ENCODE data around the gene LRRC61.

LRRC61 gene

DNA sequence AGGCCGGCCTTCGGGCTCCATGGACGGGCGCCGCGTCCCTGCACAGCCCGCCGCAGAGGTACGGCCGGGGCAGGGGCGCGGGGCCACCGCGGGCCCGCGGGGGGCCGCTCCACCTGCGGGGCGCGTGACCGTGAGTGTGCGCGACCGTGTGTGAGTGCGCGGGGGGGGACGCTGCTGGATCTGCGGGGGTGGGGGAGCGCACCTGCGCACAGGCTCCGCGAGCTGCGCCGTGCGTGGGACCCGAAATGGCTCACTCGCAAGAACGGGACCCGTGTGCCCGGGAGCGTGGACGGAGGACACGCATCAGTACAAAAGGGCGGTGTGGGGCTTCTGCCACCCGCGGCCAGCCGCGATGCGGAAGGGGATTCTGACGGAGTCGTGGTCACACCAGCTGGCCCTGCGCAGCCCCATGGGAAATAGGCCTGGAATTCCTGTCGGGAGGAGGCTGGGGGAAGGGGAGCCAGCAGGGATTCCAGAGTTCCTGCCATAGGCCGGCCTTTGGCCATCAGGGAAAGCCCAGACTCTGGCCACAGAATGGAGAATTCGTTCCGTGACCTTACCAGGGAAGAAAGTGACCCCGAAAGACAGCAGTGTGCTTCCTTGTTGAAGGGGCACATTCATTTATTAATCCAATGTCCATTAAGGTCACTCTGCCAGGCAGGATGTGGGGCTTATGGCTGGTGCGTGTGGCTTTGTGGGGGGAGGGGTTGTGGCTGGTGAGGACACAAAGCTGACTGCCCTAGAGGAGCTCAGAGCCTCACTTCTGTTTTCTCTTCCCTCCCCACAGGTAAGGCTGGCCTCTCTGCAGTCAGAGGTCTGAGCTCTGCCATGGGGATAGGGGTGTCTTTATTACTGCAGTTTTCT is 46.0 kb downstream of the LRRC61 start:
- POLR2A ChIA-PET, result interaction anchor here (0.5 to 1.5 kb wide), 5 partner anchors 9 to 23 kb away, joined by 3 to 5 read pairs (median 3); no protein-coding TSS in a partner anchor
- TF ChIP-seq, protein P1, sequence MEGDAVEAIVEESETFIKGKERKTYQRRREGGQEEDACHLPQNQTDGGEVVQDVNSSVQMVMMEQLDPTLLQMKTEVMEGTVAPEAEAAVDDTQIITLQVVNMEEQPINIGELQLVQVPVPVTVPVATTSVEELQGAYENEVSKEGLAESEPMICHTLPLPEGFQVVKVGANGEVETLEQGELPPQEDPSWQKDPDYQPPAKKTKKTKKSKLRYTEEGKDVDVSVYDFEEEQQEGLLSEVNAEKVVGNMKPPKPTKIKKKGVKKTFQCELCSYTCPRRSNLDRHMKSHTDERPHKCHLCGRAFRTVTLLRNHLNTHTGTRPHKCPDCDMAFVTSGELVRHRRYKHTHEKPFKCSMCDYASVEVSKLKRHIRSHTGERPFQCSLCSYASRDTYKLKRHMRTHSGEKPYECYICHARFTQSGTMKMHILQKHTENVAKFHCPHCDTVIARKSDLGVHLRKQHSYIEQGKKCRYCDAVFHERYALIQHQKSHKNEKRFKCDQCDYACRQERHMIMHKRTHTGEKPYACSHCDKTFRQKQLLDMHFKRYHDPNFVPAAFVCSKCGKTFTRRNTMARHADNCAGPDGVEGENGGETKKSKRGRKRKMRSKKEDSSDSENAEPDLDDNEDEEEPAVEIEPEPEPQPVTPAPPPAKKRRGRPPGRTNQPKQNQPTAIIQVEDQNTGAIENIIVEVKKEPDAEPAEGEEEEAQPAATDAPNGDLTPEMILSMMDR (IDR thresholded peaks at IDR 0.05; ENCODE audit: control extremely low read depth, extremely low read depth, low read depth, missing control alignments), result no peak
- CTCF ChIA-PET, result interaction anchor here (1.1 to 7.1 kb wide), 7 partner anchors 9 to 84 kb away, joined by 4 to 66 read pairs (median 5); a partner anchor contains a TSS
- DNase-seq (ENCODE audit: extremely low spot score), result peak; percentile 64

DNA sequence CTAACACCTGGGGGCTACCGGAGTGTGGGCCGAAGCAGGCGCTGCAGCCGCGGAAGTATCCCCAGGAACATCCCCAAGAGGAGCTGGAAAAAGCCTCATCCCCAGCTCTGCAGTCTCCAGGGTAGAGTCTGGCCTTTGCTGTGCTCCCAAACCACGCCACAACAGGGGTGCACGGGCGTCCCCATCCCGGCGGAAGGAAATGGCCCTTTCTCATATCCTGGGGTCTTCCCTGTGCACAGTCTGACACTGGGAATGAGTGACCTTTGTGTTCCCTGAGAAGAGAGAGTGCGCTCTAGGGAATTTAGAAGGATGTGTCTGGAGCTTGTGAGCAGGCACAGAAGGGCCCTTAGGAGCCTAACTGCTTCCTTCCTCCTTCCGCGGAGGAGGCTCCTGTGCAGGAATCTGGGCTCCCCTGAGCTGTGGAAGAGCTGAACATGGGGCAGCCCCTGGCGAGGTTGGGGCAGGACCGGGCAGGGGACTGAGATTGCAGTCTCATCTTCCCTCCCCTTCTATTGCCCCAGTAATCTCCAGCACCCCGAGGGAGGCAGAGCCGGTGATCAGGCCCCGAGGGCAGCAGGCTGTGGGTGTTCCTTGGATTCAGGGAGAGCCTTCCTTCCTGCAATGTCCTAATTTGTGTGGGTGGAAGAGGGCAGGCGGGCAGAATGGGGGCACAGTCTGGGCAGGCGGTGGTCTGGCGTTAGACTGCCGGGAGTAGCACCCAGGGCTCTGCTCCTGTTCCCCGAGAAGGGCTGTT is 46.8 kb downstream of the LRRC61 start:
- DNase-seq (ENCODE audit: extremely low spot score), result no peak
- TF ChIP-seq, protein P1 (IDR thresholded peaks at IDR 0.05; ENCODE audit: control extremely low read depth, extremely low read depth, low read depth, missing control alignments), result no peak
- ChIA-PET CTCF (interaction anchor here (0.7 to 7.1 kb wide), 10 partner anchors 8 to 85 kb away, joined by 3 to 66 read pairs (median 4); a partner anchor contains a TSS), POLR2A (interaction anchor here (0.8 to 1.5 kb wide), 4 partner anchors 8 to 22 kb away, joined by 3 to 5 read pairs (median 3); no protein-coding TSS in a partner anchor)

DNA sequence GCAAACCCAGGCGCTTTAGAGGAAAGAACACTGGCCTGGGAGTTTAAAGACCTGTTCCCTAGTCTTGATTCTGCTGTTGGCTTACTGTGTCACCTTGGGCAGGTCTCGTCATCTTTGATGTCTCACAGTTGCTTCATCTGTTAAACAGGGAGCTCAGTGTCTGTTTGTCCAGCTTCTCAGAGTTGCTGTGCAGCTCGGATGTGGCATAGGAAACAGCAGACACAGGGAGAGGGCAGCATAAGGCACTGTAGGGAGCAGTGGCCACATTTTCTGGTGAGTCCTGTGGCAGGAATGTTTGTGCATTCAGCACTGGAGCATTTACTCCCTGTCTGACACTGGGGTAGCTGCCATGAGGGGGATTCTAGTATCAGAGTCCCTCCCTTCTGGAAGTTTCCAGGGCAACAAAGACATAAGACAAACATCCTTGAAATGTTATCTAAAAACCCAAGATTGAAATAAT is 47.5 kb downstream of the LRRC61 start:
- TF ChIP-seq, protein P1 (IDR thresholded peaks at IDR 0.05; ENCODE audit: control extremely low read depth, extremely low read depth, low read depth, missing control alignments), result no peak
- POLR2A ChIA-PET, result interaction anchor here (1.1 to 1.5 kb wide), 2 partner anchors 7 to 15 kb away, joined by 3 to 5 read pairs; no protein-coding TSS in a partner anchor

DNA sequence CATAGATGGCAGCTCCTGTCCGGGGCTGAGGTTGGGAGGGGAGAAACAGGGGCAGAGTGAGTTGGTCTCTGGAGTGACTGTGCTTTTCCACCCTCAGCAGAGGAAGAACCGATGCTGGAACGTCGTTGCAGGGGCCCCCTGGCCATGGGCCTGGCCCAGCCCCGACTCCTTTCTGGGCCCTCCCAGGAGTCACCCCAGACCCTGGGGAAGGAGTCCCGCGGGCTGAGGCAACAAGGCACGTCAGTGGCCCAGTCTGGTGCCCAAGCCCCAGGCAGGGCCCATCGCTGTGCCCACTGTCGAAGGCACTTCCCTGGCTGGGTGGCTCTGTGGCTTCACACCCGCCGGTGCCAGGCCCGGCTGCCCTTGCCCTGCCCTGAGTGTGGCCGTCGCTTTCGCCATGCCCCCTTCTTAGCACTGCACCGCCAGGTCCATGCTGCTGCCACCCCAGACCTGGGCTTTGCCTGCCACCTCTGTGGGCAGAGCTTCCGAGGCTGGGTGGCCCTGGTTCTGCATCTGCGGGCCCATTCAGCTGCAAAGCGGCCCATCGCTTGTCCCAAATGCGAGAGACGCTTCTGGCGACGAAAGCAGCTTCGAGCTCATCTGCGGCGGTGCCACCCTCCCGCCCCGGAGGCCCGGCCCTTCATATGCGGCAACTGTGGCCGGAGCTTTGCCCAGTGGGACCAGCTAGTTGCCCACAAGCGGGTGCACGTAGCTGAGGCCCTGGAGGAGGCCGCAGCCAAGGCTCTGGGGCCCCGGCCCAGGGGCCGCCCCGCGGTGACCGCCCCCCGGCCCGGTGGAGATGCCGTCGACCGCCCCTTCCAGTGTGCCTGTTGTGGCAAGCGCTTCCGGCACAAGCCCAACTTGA is 48.2 kb downstream of the LRRC61 start:
- no peak for DNase-seq (ENCODE audit: extremely low spot score)
- TF ChIP-seq, protein P1 (IDR thresholded peaks at IDR 0.05; ENCODE audit: control extremely low read depth, extremely low read depth, low read depth, missing control alignments), result no peak
- ChIA-PET CTCF (interaction anchor here (0.7 to 7.1 kb wide), 4 partner anchors 15 to 47 kb away, joined by 3 to 66 read pairs (median 3); no protein-coding TSS in a partner anchor), POLR2A (no interaction called here)

More for the DNA sequence above, 47.5 kb downstream of the LRRC61 start:
- CTCF ChIA-PET, result interaction anchor here (0.7 to 7.1 kb wide), 5 partner anchors 14 to 48 kb away, joined by 3 to 66 read pairs (median 3); no protein-coding TSS in a partner anchor
- no peak for DNase-seq (ENCODE audit: extremely low spot score)

DNA sequence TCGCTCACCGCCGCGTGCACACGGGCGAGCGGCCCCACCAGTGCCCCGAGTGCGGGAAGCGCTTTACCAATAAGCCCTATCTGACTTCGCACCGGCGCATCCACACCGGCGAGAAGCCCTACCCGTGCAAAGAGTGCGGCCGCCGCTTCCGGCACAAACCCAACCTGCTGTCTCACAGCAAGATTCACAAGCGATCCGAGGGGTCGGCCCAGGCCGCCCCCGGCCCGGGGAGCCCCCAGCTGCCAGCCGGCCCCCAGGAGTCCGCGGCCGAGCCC is 48.8 kb downstream of the LRRC61 start:
- ChIA-PET POLR2A (no interaction called here), CTCF (no interaction called here)
- TF ChIP-seq, protein P1 (IDR thresholded peaks at IDR 0.05; ENCODE audit: control extremely low read depth, extremely low read depth, low read depth, missing control alignments), result no peak
- DNase-seq (ENCODE audit: extremely low spot score), result no peak
